H9 (cell line): ENCODE results near the gene TCF7L1. TPM values are rescaled to one million over a fixed set of nuclear protein-coding genes. Genes with fewer than 3 reads are reported as not detected.
A peak's percentile ranks its signal among the peaks of the same experiment; 100 is the strongest.

Source experiments
- DNase-seq: peaks from one replicate; pipeline ENCODE4 v3.0.0-alpha.2; 2017
- H2AFZ ChIP-seq: one replicate; pipeline ENCODE4 v1.6.1; 2013; ENCODE audit warnings: mild to moderate bottlenecking, low read length, control low read depth, moderate library complexity
- H2AK5ac ChIP-seq: 2 replicates; pipeline ENCODE4 v1.6.1; 2013; ENCODE audit warnings: low read length, control low read depth, mixed read lengths; ENCODE audit not compliant: insufficient read length
- H2BK120ac ChIP-seq: one replicate; pipeline ENCODE4 v1.6.1; 2013; ENCODE audit warnings: low read depth, mild to moderate bottlenecking, low read length, control low read depth, inconsistent platforms; ENCODE audit not compliant: poor library complexity, severe bottlenecking
- H2BK12ac ChIP-seq: 2 replicates; pipeline ENCODE4 v1.6.1; 2013; ENCODE audit warnings: low read length, control low read depth, mixed read lengths, low read depth; ENCODE audit not compliant: insufficient read length
- H2BK15ac ChIP-seq: 2 replicates; pipeline ENCODE4 v1.6.1; 2013; ENCODE audit warnings: low read depth, low read length, control low read depth
- H2BK20ac ChIP-seq: one replicate; pipeline ENCODE4 v1.6.1; 2013; ENCODE audit warnings: low read depth, mild to moderate bottlenecking, low read length, control low read depth, inconsistent platforms; ENCODE audit not compliant: poor library complexity, severe bottlenecking
- H2BK5ac ChIP-seq: 2 replicates; pipeline ENCODE4 v1.6.1; 2013; ENCODE audit warnings: low read length, control low read depth, mixed read lengths; ENCODE audit not compliant: insufficient read length
- H3K14ac ChIP-seq: 2 replicates; pipeline ENCODE4 v1.6.1; 2013; ENCODE audit warnings: low read length, control low read depth; ENCODE audit not compliant: insufficient read depth
- H3K18ac ChIP-seq: 2 replicates; pipeline ENCODE4 v1.6.1; 2013; ENCODE audit warnings: low read depth, mild to moderate bottlenecking, mixed read lengths, low read length, control low read depth; ENCODE audit not compliant: insufficient read length
- H3K23ac ChIP-seq: 2 replicates; pipeline ENCODE4 v1.6.1; 2013; ENCODE audit warnings: low read length, control low read depth, mixed read lengths, low read depth; ENCODE audit not compliant: insufficient read length
- H3K23me2 ChIP-seq: 2 replicates; pipeline ENCODE4 v1.6.1; 2013; ENCODE audit warnings: low read depth, mild to moderate bottlenecking, mixed read lengths, low read length, control low read depth; ENCODE audit not compliant: insufficient read length, poor library complexity, severe bottlenecking
- H3K27ac ChIP-seq: 2 replicates; pipeline ENCODE4 v1.5.1; 2013; ENCODE audit warnings: low read length, control low read depth, mixed read lengths, low read depth; ENCODE audit not compliant: insufficient read length
- H3K27me3 ChIP-seq: 2 replicates; pipeline ENCODE4 v1.6.1; 2013; ENCODE audit warnings: low read length, control low read depth, inconsistent platforms; ENCODE audit not compliant: insufficient read depth
- H3K4ac ChIP-seq: 2 replicates; pipeline ENCODE4 v1.6.1; 2013; ENCODE audit warnings: low read depth, mild to moderate bottlenecking, control low read depth, inconsistent platforms, low read length, moderate library complexity
- H3K4me1 ChIP-seq: 2 replicates; pipeline ENCODE4 v1.6.1; 2013; ENCODE audit warnings: low read length, control low read depth, inconsistent platforms; ENCODE audit not compliant: insufficient read depth
- H3K4me2 ChIP-seq: 2 replicates; pipeline ENCODE4 v1.6.1; 2013; ENCODE audit warnings: low read length, control low read depth, mixed read lengths; ENCODE audit not compliant: insufficient read length, insufficient read depth
- H3K56ac ChIP-seq: 2 replicates; pipeline ENCODE4 v1.6.1; 2013; ENCODE audit warnings: low read depth, mild to moderate bottlenecking, mixed read lengths, low read length, control low read depth; ENCODE audit not compliant: insufficient read length
- H3K79me1 ChIP-seq: 2 replicates; pipeline ENCODE4 v1.6.1; 2013; ENCODE audit warnings: low read depth, mild to moderate bottlenecking, moderate library complexity, low read length, control low read depth, inconsistent platforms; ENCODE audit not compliant: insufficient read depth, poor library complexity, severe bottlenecking
- H3K79me2 ChIP-seq: 2 replicates; pipeline ENCODE4 v1.6.1; 2013; ENCODE audit warnings: low read length, control low read depth, inconsistent platforms; ENCODE audit not compliant: insufficient read depth
- H3K9ac ChIP-seq: 2 replicates; pipeline ENCODE4 v1.6.1; 2013; ENCODE audit warnings: low read length, control low read depth, mixed read lengths; ENCODE audit not compliant: insufficient read length; ENCODE audit errors: extremely low read depth
- H3K9me3 ChIP-seq: one replicate; pipeline ENCODE4 v1.6.1; 2013; ENCODE audit warnings: low read depth, low read length, inconsistent platforms; ENCODE audit not compliant: control insufficient read depth
- H3T11ph ChIP-seq: one replicate; pipeline ENCODE4 v1.6.1; 2013; ENCODE audit warnings: mild to moderate bottlenecking, low read length, control low read depth, inconsistent platforms
- H4K20me1 ChIP-seq: one replicate; pipeline ENCODE4 v1.6.1; 2013; ENCODE audit not compliant: control insufficient read depth, insufficient read length, insufficient read depth
- H4K5ac ChIP-seq: 2 replicates; pipeline ENCODE4 v1.6.1; 2013; ENCODE audit warnings: low read depth, mild to moderate bottlenecking, mixed read lengths, low read length, control low read depth; ENCODE audit not compliant: insufficient read length
- H4K8ac ChIP-seq: replicated peaks from 2 replicates; pipeline ENCODE4 v1.6.1; 2013; ENCODE audit warnings: low read length, control low read depth, mixed read lengths, low read depth; ENCODE audit not compliant: insufficient read length
- H4K91ac ChIP-seq: 2 replicates; pipeline ENCODE4 v1.6.1; 2013; ENCODE audit warnings: low read depth, mild to moderate bottlenecking, moderate library complexity, mixed read lengths, low read length, control low read depth; ENCODE audit not compliant: insufficient read length
- H3K27ac Mint-ChIP-seq, 3 experiments: 2 replicates in 2 of 3; 3 replicates in 1 of 3; pipeline ENCODE4 v1.8.0; 2020 to 2021; ENCODE audit warnings: mixed read lengths in 3 of 3, mild to moderate bottlenecking in 1 of 3, moderate library complexity in 1 of 3
- H3K27me3 Mint-ChIP-seq: 2 replicates; pipeline ENCODE4 v1.8.0; 2021; ENCODE audit warnings: low read depth, mild to moderate bottlenecking, moderate library complexity, mixed read lengths
- H3K36me3 Mint-ChIP-seq, 3 experiments: 2 replicates in 2 of 3; 3 replicates in 1 of 3; pipeline ENCODE4 v1.8.0; 2020 to 2021; ENCODE audit warnings: low read depth in 3 of 3, mixed read lengths in 3 of 3; ENCODE audit not compliant: insufficient read depth in 1 of 3
- H3K4me1 Mint-ChIP-seq, 2 experiments: 2 replicates each; pipeline ENCODE4 v1.8.0; 2020; ENCODE audit warnings: mixed read lengths in 2 of 2
- H3K4me3 Mint-ChIP-seq, 2 experiments: 2 replicates in 1 of 2; 3 replicates in 1 of 2; pipeline ENCODE4 v1.8.0; 2020 to 2021; ENCODE audit warnings: mild to moderate bottlenecking in 2 of 2, mixed read lengths in 2 of 2, moderate library complexity in 1 of 2
- H3K9me3 Mint-ChIP-seq, 2 experiments: 2 replicates in 1 of 2; 3 replicates in 1 of 2; pipeline ENCODE4 v1.8.0; 2020; ENCODE audit warnings: mild to moderate bottlenecking in 2 of 2, mixed read lengths in 2 of 2, moderate library complexity in 1 of 2
- CTCF ChIP-seq: fragments of 200-600 bp; sonication (generic); conservative IDR thresholded peaks from 3 replicates; pipeline ENCODE4 v1.8.0; 2021; ENCODE audit warnings: antibody characterized with exemption, mild to moderate bottlenecking
- WGBS: extraction: QIAGEN DNeasy Blood & Tissue Kit; methylation state at CpG from one replicate; pipeline ENCODE4 v1.1.7; 2013; ENCODE audit warnings: missing lambda C conversion rate, low lambda C conversion rate, mixed read lengths; ENCODE audit not compliant: insufficient read length; ENCODE audit errors: extremely low coverage; 5-methylcytosine and 5-hydroxymethylcytosine counted together
- total RNA-seq: library from RNA; stranded (reverse); gene quantifications from 2 replicates; pipeline ENCODE4 v1.2.1, GENCODE V29; 2021

TCF7L1 gene
- total RNA-seq, 1 experiment from 2014 or later: 112 TPM

DNA sequence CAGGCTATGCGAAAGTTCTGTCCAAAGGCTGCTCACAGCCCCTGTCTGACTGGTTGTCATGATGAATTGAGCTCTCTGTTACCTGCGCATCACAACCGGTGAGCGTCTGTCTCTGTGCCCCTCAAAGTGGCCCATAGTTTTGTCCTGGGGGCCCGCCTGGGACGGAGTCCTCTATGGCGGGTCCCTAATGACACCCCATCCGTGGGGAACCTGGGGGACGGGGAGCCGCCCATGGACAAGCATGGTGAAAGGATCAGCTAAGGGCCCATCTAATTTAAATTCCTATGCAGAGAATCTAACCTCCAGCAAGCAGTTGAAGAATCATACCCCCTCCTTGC, 221.8 kb downstream of the TCF7L1 start:
- Histone ChIP-seq H2AK5ac (no peak overlapping the region), H4K5ac (no peak overlapping the region), H3K14ac (no peak overlapping the region), H3K4me2 (peak overlapping the region; percentile 89), H4K91ac (no peak overlapping the region), H3K23ac (no peak overlapping the region), H3K9ac (peak overlapping the region; percentile 71), H2BK15ac (no peak overlapping the region), H3T11ph (no peak overlapping the region), H3K4me1 (no peaks in the 10 kb centered on the region), H3K18ac (no peak overlapping the region), H3K56ac (no peak overlapping the region), H2BK5ac (no peak overlapping the region), H4K20me1 (no peaks in the 10 kb centered on the region), H3K79me1 (no peaks in the 10 kb centered on the region), H2BK120ac (no peak overlapping the region), H3K79me2 (no peaks in the 10 kb centered on the region), H3K4ac (no peak overlapping the region), H4K8ac (no peak overlapping the region), H3K23me2 (peaks cover 12% of the 10 kb centered on the region), H2AFZ (peak overlapping the region; percentile 56), H3K27ac (no peak overlapping the region), H2BK20ac (no peak overlapping the region), H3K9me3 (no peaks in the 10 kb centered on the region), H2BK12ac (no peak overlapping the region), H3K27me3 (no peaks in the 10 kb centered on the region)
- no peak for DNase-seq
- Mint-ChIP-seq H3K36me3 (peaks cover 9 to 25% (median 10%) of the 10 kb centered on the region in 3 experiments; a peak in 6 of 7 replicates), H3K4me1 (peaks cover 5 to 12% of the 10 kb centered on the region in 2 experiments; a peak in 3 of 4 replicates), H3K27ac (peak overlapping the region in 2 of 3 experiments; percentile 95; a peak in 6 of 7 replicates), H3K4me3 (peak overlapping the region; percentile 91 to 99), H3K27me3 (no peaks in the 10 kb centered on the region), H3K9me3 (no peaks in the 10 kb centered on the region)
- no CpG with 5 or more reads among the region's 10 CpGs for WGBS
- no peak for TF ChIP-seq CTCF
